Head of caudate nucleus (tissue), 42 donors: ENCODE measurements around the gene HNRNPA0.

Experiments
- DNase-seq, 42 donors: peaks; one replicate each; pipeline versions ENCODE4 v3.0.0 to v3.0.0-alpha.2; 2020 to 2021; ENCODE audit warnings: mixed read lengths in 7 of 42
- intact Hi-C: fragments of 100-400 bp; cut with DNase I; formaldehyde crosslinking; loops from one replicate; pipeline ENCODE4 v1.15.0; 2022

Gene HNRNPA0

GRCh38 chr5:137734331-137734730 is 19.8 kb downstream of the HNRNPA0 start:
- DNase-seq, result peak in 3 of 42 donors; percentile 17 to 41 (median 18)
- intact Hi-C loops, result no loop called here

- intact Hi-C loops, result no loop called here
- DNase-seq, result no peak
Observed at GRCh38 chr5:137733922-137734321, 20.2 kb downstream of the HNRNPA0 start.

GRCh38 chr5:137733006-137733405 is 21.2 kb downstream of the HNRNPA0 start:
- intact Hi-C loops, result no loop called here
- DNase-seq, result no peak

GRCh38 chr5:137731176-137731575 is 23.0 kb downstream of the HNRNPA0 start:
- peak in 3 of 42 donors; percentile 17 to 47 (median 42) for DNase-seq
- intact Hi-C loops, result no loop called here

GRCh38 chr5:137730336-137730735 is 23.8 kb downstream of the HNRNPA0 start:
- intact Hi-C loops, result no loop called here

GRCh38 chr5:137728048-137728447 is 26.1 kb downstream of the HNRNPA0 start:
- peak in 3 of 42 donors; percentile 12 to 42 (median 24) for DNase-seq
- intact Hi-C loops, result no loop called here

More at GRCh38 chr5:137730336-137730735, 23.8 kb downstream of the HNRNPA0 start:
- DNase-seq, result no peak

- no peak for DNase-seq
- intact Hi-C loops, result no loop called here
Observed at GRCh38 chr5:137727623-137728022, 26.5 kb downstream of the HNRNPA0 start.

GRCh38 chr5:137724251-137724650 is 29.9 kb downstream of the HNRNPA0 start:
- no peak for DNase-seq
- intact Hi-C loops, result no loop called here

- intact Hi-C loops, result no loop called here
- no peak for DNase-seq
Observed at GRCh38 chr5:137718611-137719010, 35.6 kb downstream of the HNRNPA0 start.

GRCh38 chr5:137716337-137716736 is 37.8 kb downstream of the HNRNPA0 start:
- DNase-seq, result no peak
- intact Hi-C loops, result no loop called here

- intact Hi-C loops, result no loop called here
- no peak for DNase-seq
Observed at GRCh38 chr5:137715456-137715855, 38.7 kb downstream of the HNRNPA0 start.

GRCh38 chr5:137714946-137715345 is 39.2 kb downstream of the HNRNPA0 start:
- no peak for DNase-seq
- intact Hi-C loops, result no loop called here

GRCh38 chr5:137714494-137714893 is 39.7 kb downstream of the HNRNPA0 start:
- intact Hi-C loops, result no loop called here
- no peak for DNase-seq

GRCh38 chr5:137712139-137712667 is 42.0 kb downstream of the HNRNPA0 start:
- intact Hi-C loops, result no loop called here
- no peak for DNase-seq

- no peak for DNase-seq
- intact Hi-C loops, result no loop called here
Observed at GRCh38 chr5:137710086-137710485, 44.1 kb downstream of the HNRNPA0 start.

- no peak for DNase-seq
Observed at GRCh38 chr5:137708796-137709559, 45.2 kb downstream of the HNRNPA0 start.

GRCh38 chr5:137708062-137708461 is 46.1 kb downstream of the HNRNPA0 start:
- intact Hi-C loops, result no loop called here
- DNase-seq, result no peak

More at GRCh38 chr5:137708796-137709559, 45.2 kb downstream of the HNRNPA0 start:
- intact Hi-C loops, result no loop called here

GRCh38 chr5:137706841-137707240 is 47.3 kb downstream of the HNRNPA0 start:
- intact Hi-C loops, result no loop called here
- DNase-seq, result no peak

- intact Hi-C loops, result no loop called here
- no peak for DNase-seq
Observed at GRCh38 chr5:137705106-137705505, 49.1 kb downstream of the HNRNPA0 start.

- intact Hi-C loops, result no loop called here
- peak in 35 of 42 donors; percentile 2 to 77 (median 35) for DNase-seq
Observed at GRCh38 chr5:137703565-137703964, 50.6 kb downstream of the HNRNPA0 start.

GRCh38 chr5:137700282-137700680 is 53.9 kb downstream of the HNRNPA0 start:
- intact Hi-C loops, result no loop called here
- no peak for DNase-seq
